Stimulated activated naive B cell treated with anti-CD40 and anti-IgM and Interleukin-4, amounts not matched to agents 10 μg/mL and 1 μg/mL and 100 μg/mL, for 72 hours (primary cell): ENCODE data around the gene PHLDB1.
"Not testable (repeated sequence)": the region's sequence is repeated elsewhere in the genome, so short reads cannot be mapped to it uniquely, and the experiment has no call there.

Experiments
- ATAC-seq, 2 donors: fragments of 150-1000 bp; cut with Tn5 transposase; replicated peaks; 2 replicates each; pipeline ENCODE4 v1.10.0; 2021; ENCODE audit warnings: moderate library complexity in 1 of 2
- DNase-seq: peaks from one replicate; pipeline ENCODE4 v3.0.0; 2021
- H3K27ac Mint-ChIP-seq: one replicate; pipeline ENCODE4 v1.8.0; 2022; ENCODE audit warnings: mild to moderate bottlenecking, mixed read lengths
- H3K27me3 Mint-ChIP-seq, 2 donors: one replicate each; pipeline ENCODE4 v1.8.0; 2022; ENCODE audit warnings: mixed read lengths in 2 of 2
- H3K36me3 Mint-ChIP-seq, 2 donors: one replicate each; pipeline ENCODE4 v1.8.0; 2022; ENCODE audit warnings: mixed read lengths in 2 of 2, mild to moderate bottlenecking in 1 of 2
- H3K4me1 Mint-ChIP-seq, 2 donors: one replicate each; pipeline ENCODE4 v1.8.0; 2022; ENCODE audit warnings: mixed read lengths in 2 of 2, mild to moderate bottlenecking in 1 of 2
- H3K4me3 Mint-ChIP-seq, 2 donors: one replicate each; pipeline ENCODE4 v1.8.0; 2022; ENCODE audit warnings: mild to moderate bottlenecking in 2 of 2, mixed read lengths in 2 of 2, moderate library complexity in 1 of 2
- H3K9me3 Mint-ChIP-seq, 2 donors: one replicate each; pipeline ENCODE4 v1.8.0; 2022; ENCODE audit warnings: mixed read lengths in 2 of 2, mild to moderate bottlenecking in 1 of 2

PHLDB1 gene

GRCh38 chr11:118610773-118611432, 3.5 kb downstream of the PHLDB1 start:
- Mint-ChIP-seq H3K36me3 (peaks cover 0 to 1% of the 10 kb centered on the region in 2 donors), H3K27me3 (peaks cover 42 to 43% of the 10 kb centered on the region in 2 donors), H3K9me3 (no peaks in the 10 kb centered on the region), H3K4me3 (peak overlapping the region; percentile 68 to 81), H3K27ac (no peak overlapping the region), H3K4me1 (peaks cover 23 to 35% of the 10 kb centered on the region in 2 donors)
- peak; percentile 74 for DNase-seq
- ATAC-seq, result peak; percentile 72 to 77

GRCh38 chr11:118611433-118611795, 4.0 kb downstream of the PHLDB1 start:
- not testable (repeated sequence) for H3K9me3 Mint-ChIP-seq, DNase-seq, H3K27ac Mint-ChIP-seq, H3K36me3 Mint-ChIP-seq, ATAC-seq
- Mint-ChIP-seq H3K4me3 (peak overlapping the region; percentile 57 to 81), H3K27me3 (peaks cover 46 to 47% of the 10 kb centered on the region in 2 donors), H3K4me1 (peaks cover 23 to 35% of the 10 kb centered on the region in 2 donors)

GRCh38 chr11:118612378-118612777, 5.0 kb downstream of the PHLDB1 start:
- DNase-seq, result no peak
- Mint-ChIP-seq H3K4me1 (peaks cover 19 to 30% of the 10 kb centered on the region in 2 donors), H3K27me3 (peaks cover 48% of the 10 kb centered on the region in 2 donors), H3K36me3 (peaks cover 1 to 3% of the 10 kb centered on the region in 2 donors), H3K4me3 (no peak overlapping the region), H3K27ac (no peak overlapping the region), H3K9me3 (no peaks in the 10 kb centered on the region)
- ATAC-seq, result no peak

- no peaks in the 10 kb centered on the region for H3K9me3 Mint-ChIP-seq
- peaks cover 9 to 18% of the 10 kb centered on the region in 2 donors for H3K4me1 Mint-ChIP-seq
- no peak overlapping the region for H3K4me3 Mint-ChIP-seq
- H3K36me3 Mint-ChIP-seq, result peaks cover 0 to 7% of the 10 kb centered on the region in 2 donors
- ATAC-seq (no peak), DNase-seq (no peak)
- no peak overlapping the region for H3K27ac Mint-ChIP-seq
- peaks cover 40 to 46% of the 10 kb centered on the region in 2 donors for H3K27me3 Mint-ChIP-seq
These were observed 7.1 kb downstream of the PHLDB1 start for GRCh38 chr11:118614511-118614910.

GRCh38 chr11:118615282-118615975, 8.0 kb downstream of the PHLDB1 start:
- ATAC-seq, result no peak
- peaks cover 7 to 13% of the 10 kb centered on the region in 2 donors for H3K4me1 Mint-ChIP-seq
- H3K4me3 Mint-ChIP-seq, result no peak overlapping the region
- no peak for DNase-seq
- H3K36me3 Mint-ChIP-seq, result peaks cover 0 to 7% of the 10 kb centered on the region in 2 donors
- no peaks in the 10 kb centered on the region for H3K9me3 Mint-ChIP-seq
- peak overlapping the region; percentile 38 for H3K27ac Mint-ChIP-seq
- H3K27me3 Mint-ChIP-seq, result peaks cover 39 to 47% of the 10 kb centered on the region in 2 donors

GRCh38 chr11:118615976-118616371, 8.6 kb downstream of the PHLDB1 start:
- DNase-seq, result no peak
- no peaks in the 10 kb centered on the region for H3K9me3 Mint-ChIP-seq

GRCh38 chr11:118618115-118618990, 10.9 kb downstream of the PHLDB1 start:
- ATAC-seq (no peak), DNase-seq (no peak)
- Mint-ChIP-seq H3K36me3 (peaks cover 0 to 7% of the 10 kb centered on the region in 2 donors), H3K4me3 (no peak overlapping the region), H3K4me1 (peaks cover 7 to 19% of the 10 kb centered on the region in 2 donors), H3K9me3 (no peaks in the 10 kb centered on the region), H3K27ac (no peak overlapping the region), H3K27me3 (peaks cover 47 to 53% of the 10 kb centered on the region in 2 donors)

More at GRCh38 chr11:118615976-118616371, 8.6 kb downstream of the PHLDB1 start:
- Mint-ChIP-seq H3K27ac (no peak overlapping the region), H3K4me1 (peaks cover 10 to 15% of the 10 kb centered on the region in 2 donors), H3K27me3 (peaks cover 44 to 52% of the 10 kb centered on the region in 2 donors), H3K36me3 (peaks cover 0 to 7% of the 10 kb centered on the region in 2 donors), H3K4me3 (no peak overlapping the region)
- no peak for ATAC-seq

GRCh38 chr11:118618991-118619375, 11.6 kb downstream of the PHLDB1 start:
- peaks cover 0 to 7% of the 10 kb centered on the region in 2 donors for H3K36me3 Mint-ChIP-seq
- no peaks in the 10 kb centered on the region for H3K9me3 Mint-ChIP-seq
- H3K4me1 Mint-ChIP-seq, result peaks cover 7 to 19% of the 10 kb centered on the region in 2 donors
- no peak overlapping the region for H3K4me3 Mint-ChIP-seq
- no peak for ATAC-seq
- peaks cover 40 to 47% of the 10 kb centered on the region in 2 donors for H3K27me3 Mint-ChIP-seq
- DNase-seq, result no peak
- H3K27ac Mint-ChIP-seq, result no peak overlapping the region

GRCh38 chr11:118619444-118620197, 12.2 kb downstream of the PHLDB1 start:
- ATAC-seq (no peak), DNase-seq (no peak)
- Mint-ChIP-seq H3K27me3 (peaks cover 34 to 43% of the 10 kb centered on the region in 2 donors), H3K27ac (no peak overlapping the region), H3K4me3 (no peak overlapping the region), H3K36me3 (peaks cover 0 to 7% of the 10 kb centered on the region in 2 donors), H3K9me3 (no peaks in the 10 kb centered on the region), H3K4me1 (peaks cover 7 to 19% of the 10 kb centered on the region in 2 donors)

- Mint-ChIP-seq H3K27ac (no peak overlapping the region), H3K4me3 (peak overlapping the region; percentile 80)
These were observed 13.2 kb downstream of the PHLDB1 start for GRCh38 chr11:118620529-118621070.

GRCh38 chr11:118621071-118621783, 13.8 kb downstream of the PHLDB1 start:
- Mint-ChIP-seq H3K4me3 (peak overlapping the region; percentile 80), H3K36me3 (peaks cover 0 to 7% of the 10 kb centered on the region in 2 donors), H3K27ac (peak overlapping the region; percentile 37), H3K27me3 (peaks cover 30 to 31% of the 10 kb centered on the region in 2 donors), H3K4me1 (peaks cover 7 to 19% of the 10 kb centered on the region in 2 donors), H3K9me3 (no peaks in the 10 kb centered on the region)
- ATAC-seq (peak; percentile 64 to 68), DNase-seq (no peak)

More at GRCh38 chr11:118620529-118621070, 13.2 kb downstream of the PHLDB1 start:
- Mint-ChIP-seq H3K9me3 (no peaks in the 10 kb centered on the region), H3K36me3 (peaks cover 0 to 7% of the 10 kb centered on the region in 2 donors), H3K27me3 (peaks cover 32 to 36% of the 10 kb centered on the region in 2 donors), H3K4me1 (peaks cover 7 to 19% of the 10 kb centered on the region in 2 donors)
- ATAC-seq (no peak), DNase-seq (no peak)

GRCh38 chr11:118621784-118622375, 14.5 kb downstream of the PHLDB1 start:
- Mint-ChIP-seq H3K36me3 (peaks cover 0 to 4% of the 10 kb centered on the region in 2 donors), H3K4me3 (peak overlapping the region; percentile 39 to 80), H3K27ac (no peak overlapping the region), H3K4me1 (peaks cover 7 to 19% of the 10 kb centered on the region in 2 donors), H3K27me3 (peaks cover 26 to 28% of the 10 kb centered on the region in 2 donors), H3K9me3 (no peaks in the 10 kb centered on the region)
- ATAC-seq (no peak), DNase-seq (no peak)
